ENCODE results near the gene GRID1.

DNA sequence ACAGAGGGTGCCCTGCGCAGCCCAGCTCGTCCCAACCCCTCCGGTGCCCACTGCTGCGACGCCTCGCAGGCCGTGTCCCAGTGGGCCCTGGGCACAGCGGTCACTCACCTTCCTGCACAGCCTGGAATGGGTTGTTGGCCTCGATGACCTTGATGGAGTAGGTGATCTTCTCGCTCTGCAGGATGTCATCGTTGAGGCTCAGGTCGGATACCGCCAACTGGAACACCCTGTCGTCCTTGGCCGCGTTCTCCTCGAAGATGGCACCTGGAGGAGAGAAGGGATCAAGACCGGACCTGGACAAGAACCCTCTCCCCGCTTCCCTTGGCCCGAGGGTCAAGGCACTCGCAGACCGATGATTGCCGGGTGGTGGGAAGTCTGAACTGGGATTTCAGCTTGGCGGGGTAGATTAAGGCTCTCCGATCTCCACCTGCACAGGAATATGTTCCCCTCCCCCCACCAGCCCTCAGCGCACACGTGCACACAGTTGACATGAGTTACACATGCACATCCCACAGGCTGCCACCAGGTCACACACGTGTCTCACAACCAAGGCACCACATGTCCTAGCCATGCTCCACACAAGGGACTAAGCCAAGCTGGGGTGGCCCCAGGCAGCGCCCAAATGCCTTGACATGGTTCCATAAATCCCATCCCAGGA lies 2.6 kb downstream of the GRID1 start:
- TF ChIP-seq, protein P1, sequence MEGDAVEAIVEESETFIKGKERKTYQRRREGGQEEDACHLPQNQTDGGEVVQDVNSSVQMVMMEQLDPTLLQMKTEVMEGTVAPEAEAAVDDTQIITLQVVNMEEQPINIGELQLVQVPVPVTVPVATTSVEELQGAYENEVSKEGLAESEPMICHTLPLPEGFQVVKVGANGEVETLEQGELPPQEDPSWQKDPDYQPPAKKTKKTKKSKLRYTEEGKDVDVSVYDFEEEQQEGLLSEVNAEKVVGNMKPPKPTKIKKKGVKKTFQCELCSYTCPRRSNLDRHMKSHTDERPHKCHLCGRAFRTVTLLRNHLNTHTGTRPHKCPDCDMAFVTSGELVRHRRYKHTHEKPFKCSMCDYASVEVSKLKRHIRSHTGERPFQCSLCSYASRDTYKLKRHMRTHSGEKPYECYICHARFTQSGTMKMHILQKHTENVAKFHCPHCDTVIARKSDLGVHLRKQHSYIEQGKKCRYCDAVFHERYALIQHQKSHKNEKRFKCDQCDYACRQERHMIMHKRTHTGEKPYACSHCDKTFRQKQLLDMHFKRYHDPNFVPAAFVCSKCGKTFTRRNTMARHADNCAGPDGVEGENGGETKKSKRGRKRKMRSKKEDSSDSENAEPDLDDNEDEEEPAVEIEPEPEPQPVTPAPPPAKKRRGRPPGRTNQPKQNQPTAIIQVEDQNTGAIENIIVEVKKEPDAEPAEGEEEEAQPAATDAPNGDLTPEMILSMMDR (IDR thresholded peaks at IDR 0.05): no peak
- no peak for TF ChIP-seq POLR2A (IDR thresholded peaks at IDR 0.05)
